SK-N-SH (cell line): ENCODE data around the gene STEAP3. TPM values are rescaled to one million over a fixed set of nuclear protein-coding genes. Genes with fewer than 3 reads are reported as not detected.

Experiments used
- CTCF ChIA-PET: fragments of 300-600, 350-600 bp; formaldehyde crosslinking; extraction: SDS; loops from one replicate; lab custom pipeline; 2021; lab: Yijun Ruan, JAX
- POLR2A ChIA-PET: fragments of 350-600 bp; sonication (Branson Sonifier 250); formaldehyde crosslinking; extraction: SDS; loops from one replicate; lab custom pipeline; 2020; ENCODE audit warnings: antibody characterized with exemption, inconsistent platforms; lab: Yijun Ruan, JAX
- DNase-seq: peaks from one replicate; pipeline ENCODE4 v3.0.0; 2012
- H2AFZ ChIP-seq: fragments of 200-600 bp; sonication (generic); 2 replicates; pipeline ENCODE4 v1.8.1; 2016; ENCODE audit warnings: antibody characterized with exemption, mild to moderate bottlenecking, low read depth
- H3F3A ChIP-seq: fragments of 200-600 bp; sonication (generic); replicated peaks from 2 replicates; pipeline ENCODE3; 2016; ENCODE audit warnings: antibody characterized with exemption, mild to moderate bottlenecking; ENCODE audit not compliant: insufficient read depth
- H3K27ac ChIP-seq, 2 experiments: fragments of 200-500 bp in 1 of 2; fragments of 200-600 bp in 1 of 2; sonication (Bioruptor generic) in 1 of 2; sonication (generic), shearing (Covaris generic) in 1 of 2; 2 replicates each; pipeline versions ENCODE4 v1.5.1 to v1.6.1; 2014 to 2016; ENCODE audit warnings: low read depth in 2 of 2, inconsistent platforms in 1 of 2, low read length in 1 of 2, mild to moderate bottlenecking in 1 of 2, mixed read lengths in 1 of 2
- H3K27me3 ChIP-seq: fragments of 200-600 bp; sonication (generic), shearing (Covaris generic); 2 replicates; pipeline ENCODE4 v1.6.1; 2016; ENCODE audit warnings: mixed run types; ENCODE audit not compliant: insufficient read depth
- H3K36me3 ChIP-seq, 2 experiments: fragments of 200-500 bp in 1 of 2; fragments of 200-600 bp in 1 of 2; sonication (Bioruptor generic) in 1 of 2; sonication (generic) in 1 of 2; replicated peaks in 1 of 2; 2 replicates each; pipeline versions ENCODE3 to v1.5.1; 2014 to 2016; ENCODE audit warnings: low read length in 1 of 2, mild to moderate bottlenecking in 1 of 2; ENCODE audit not compliant: insufficient read depth in 2 of 2, control insufficient read depth in 1 of 2
- H3K4me1 ChIP-seq, 2 experiments: fragments of 200-500 bp in 1 of 2; fragments of 200-600 bp in 1 of 2; sonication (Bioruptor generic) in 1 of 2; sonication (generic), shearing (Covaris generic) in 1 of 2; 2 replicates each; pipeline versions ENCODE4 v1.5.1 to v1.6.1; 2014 to 2016; ENCODE audit warnings: low read depth in 1 of 2, low read length in 1 of 2, mixed run types in 1 of 2; ENCODE audit not compliant: insufficient read depth in 2 of 2, control insufficient read depth in 1 of 2
- H3K4me2 ChIP-seq: fragments of 200-600 bp; sonication (generic), shearing (Covaris generic); 2 replicates; pipeline ENCODE4 v1.6.1; 2017; ENCODE audit warnings: mixed run types
- H3K4me3 ChIP-seq, 2 experiments: fragments of 200-500 bp in 1 of 2; fragments of 200-600 bp in 1 of 2; sonication (Bioruptor generic) in 1 of 2; sonication (generic), shearing (Covaris generic) in 1 of 2; 2 replicates each; pipeline versions ENCODE4 v1.5.1 to v1.8.1; 2014 to 2016; ENCODE audit warnings: low read depth in 2 of 2, inconsistent platforms in 1 of 2, low read length in 1 of 2, mild to moderate bottlenecking in 1 of 2, mixed read lengths in 1 of 2, moderate library complexity in 1 of 2
- H3K79me2 ChIP-seq: fragments of 200-600 bp; sonication (generic); 2 replicates; pipeline ENCODE4 v1.8.1; 2017; ENCODE audit warnings: mild to moderate bottlenecking; ENCODE audit not compliant: insufficient read depth
- H3K9ac ChIP-seq: fragments of 200-600 bp; sonication (generic); 2 replicates; pipeline ENCODE4 v1.6.1; 2017; ENCODE audit warnings: mixed run types
- H3K9me2 ChIP-seq: fragments of 200-600 bp; sonication (generic); 2 replicates; pipeline ENCODE4 v1.6.1; 2017; ENCODE audit warnings: mixed run types
- H3K9me3 ChIP-seq: fragments of 200-600 bp; sonication (generic); 2 replicates; pipeline ENCODE4 v1.6.1; 2017; ENCODE audit warnings: mixed run types, mild to moderate bottlenecking, moderate library complexity
- H4K20me1 ChIP-seq: fragments of 200-600 bp; sonication (generic); 2 replicates; pipeline ENCODE4 v1.6.1; 2017; ENCODE audit warnings: mild to moderate bottlenecking, mixed run types; ENCODE audit not compliant: insufficient read depth
- FOSL2 ChIP-seq: IDR thresholded peaks from 2 replicates; pipeline ENCODE4 v1.4.0; 2012; ENCODE audit warnings: low read depth, mild to moderate bottlenecking, moderate library complexity, borderline replicate concordance
- GABPA ChIP-seq: IDR thresholded peaks from 2 replicates; pipeline ENCODE4 v1.4.0; 2012; ENCODE audit warnings: low read depth, mild to moderate bottlenecking
- JUND ChIP-seq: IDR thresholded peaks from 2 replicates; pipeline ENCODE4 v1.4.0; 2012
- WGBS: methylation state at CpG from one replicate; pipeline ENCODE4 v1.1.6; 2017; ENCODE audit warnings: low lambda C conversion rate; 5-methylcytosine and 5-hydroxymethylcytosine counted together
- polyA plus RNA-seq, 3 experiments: library from polyadenylated mRNA; depleted of rRNA; stranded (reverse); fragments of >200 nt; gene quantifications; 2 replicates each; pipeline ENCODE4 v1.2.3, GENCODE V29; 2012
- TF ChIP-seq, protein P1 (sequence below): IDR thresholded peaks from 2 replicates; pipeline ENCODE4 v1.6.1; 2012; ENCODE audit warnings: mild to moderate bottlenecking, low read depth, low read length, moderate library complexity
- TF ChIP-seq, protein P2 (sequence below): IDR thresholded peaks from 2 replicates; pipeline ENCODE4 v1.4.0; 2012; ENCODE audit warnings: low read depth, borderline replicate concordance
- TF ChIP-seq, protein P3 (sequence below): IDR thresholded peaks from 2 replicates; pipeline ENCODE4; 2012

STEAP3 gene
- polyA plus RNA-seq, 1 of the 3 experiments (the other 2 are of a cell fraction) = 30.6 TPM

DNA sequence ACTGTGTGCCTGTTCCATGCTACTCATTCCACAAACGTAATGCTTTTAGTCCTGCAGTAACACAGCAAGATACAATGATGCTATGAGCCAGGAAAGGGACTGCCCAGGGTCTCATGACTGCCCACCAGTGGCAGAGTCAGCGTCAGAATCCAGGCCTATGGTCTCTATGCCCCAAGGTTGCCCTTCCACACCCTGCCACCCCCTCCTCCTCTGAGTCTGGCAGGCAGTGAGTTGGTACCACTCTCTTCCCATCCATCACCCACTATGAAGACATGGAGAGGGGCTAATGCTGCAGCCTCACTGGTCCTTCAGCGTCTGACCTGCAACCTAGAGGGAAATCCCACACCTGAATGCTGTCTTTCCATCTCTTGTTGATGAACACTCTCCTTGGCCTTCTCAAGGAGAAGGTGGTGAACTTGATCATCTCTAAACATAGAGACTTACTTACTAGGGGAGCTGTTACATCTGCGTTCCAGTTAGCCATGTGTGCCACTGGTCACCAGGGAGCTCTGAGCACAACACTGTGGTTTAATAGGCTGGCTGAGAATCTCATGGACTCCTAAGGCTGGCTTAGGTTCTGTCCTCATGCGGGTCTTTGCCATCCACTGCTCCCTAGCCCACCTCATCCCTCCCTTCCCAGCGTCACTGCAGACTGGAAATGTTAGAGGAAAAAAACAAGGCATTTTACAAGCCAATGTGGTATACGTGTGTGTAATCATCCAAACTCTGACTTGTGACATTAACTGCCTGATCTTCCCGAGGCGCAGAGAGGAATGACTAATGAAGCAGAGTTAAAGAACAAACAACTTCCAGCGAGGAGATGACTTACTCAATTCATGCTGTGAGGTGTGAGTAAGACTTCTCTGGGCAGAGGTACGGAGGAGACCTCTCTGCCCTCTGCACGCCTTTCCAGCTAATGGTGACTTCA is 28.8 kb downstream of the STEAP3 start (continued):
- TF ChIP-seq, protein P1, sequence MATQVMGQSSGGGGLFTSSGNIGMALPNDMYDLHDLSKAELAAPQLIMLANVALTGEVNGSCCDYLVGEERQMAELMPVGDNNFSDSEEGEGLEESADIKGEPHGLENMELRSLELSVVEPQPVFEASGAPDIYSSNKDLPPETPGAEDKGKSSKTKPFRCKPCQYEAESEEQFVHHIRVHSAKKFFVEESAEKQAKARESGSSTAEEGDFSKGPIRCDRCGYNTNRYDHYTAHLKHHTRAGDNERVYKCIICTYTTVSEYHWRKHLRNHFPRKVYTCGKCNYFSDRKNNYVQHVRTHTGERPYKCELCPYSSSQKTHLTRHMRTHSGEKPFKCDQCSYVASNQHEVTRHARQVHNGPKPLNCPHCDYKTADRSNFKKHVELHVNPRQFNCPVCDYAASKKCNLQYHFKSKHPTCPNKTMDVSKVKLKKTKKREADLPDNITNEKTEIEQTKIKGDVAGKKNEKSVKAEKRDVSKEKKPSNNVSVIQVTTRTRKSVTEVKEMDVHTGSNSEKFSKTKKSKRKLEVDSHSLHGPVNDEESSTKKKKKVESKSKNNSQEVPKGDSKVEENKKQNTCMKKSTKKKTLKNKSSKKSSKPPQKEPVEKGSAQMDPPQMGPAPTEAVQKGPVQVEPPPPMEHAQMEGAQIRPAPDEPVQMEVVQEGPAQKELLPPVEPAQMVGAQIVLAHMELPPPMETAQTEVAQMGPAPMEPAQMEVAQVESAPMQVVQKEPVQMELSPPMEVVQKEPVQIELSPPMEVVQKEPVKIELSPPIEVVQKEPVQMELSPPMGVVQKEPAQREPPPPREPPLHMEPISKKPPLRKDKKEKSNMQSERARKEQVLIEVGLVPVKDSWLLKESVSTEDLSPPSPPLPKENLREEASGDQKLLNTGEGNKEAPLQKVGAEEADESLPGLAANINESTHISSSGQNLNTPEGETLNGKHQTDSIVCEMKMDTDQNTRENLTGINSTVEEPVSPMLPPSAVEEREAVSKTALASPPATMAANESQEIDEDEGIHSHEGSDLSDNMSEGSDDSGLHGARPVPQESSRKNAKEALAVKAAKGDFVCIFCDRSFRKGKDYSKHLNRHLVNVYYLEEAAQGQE = no peak

DNA sequence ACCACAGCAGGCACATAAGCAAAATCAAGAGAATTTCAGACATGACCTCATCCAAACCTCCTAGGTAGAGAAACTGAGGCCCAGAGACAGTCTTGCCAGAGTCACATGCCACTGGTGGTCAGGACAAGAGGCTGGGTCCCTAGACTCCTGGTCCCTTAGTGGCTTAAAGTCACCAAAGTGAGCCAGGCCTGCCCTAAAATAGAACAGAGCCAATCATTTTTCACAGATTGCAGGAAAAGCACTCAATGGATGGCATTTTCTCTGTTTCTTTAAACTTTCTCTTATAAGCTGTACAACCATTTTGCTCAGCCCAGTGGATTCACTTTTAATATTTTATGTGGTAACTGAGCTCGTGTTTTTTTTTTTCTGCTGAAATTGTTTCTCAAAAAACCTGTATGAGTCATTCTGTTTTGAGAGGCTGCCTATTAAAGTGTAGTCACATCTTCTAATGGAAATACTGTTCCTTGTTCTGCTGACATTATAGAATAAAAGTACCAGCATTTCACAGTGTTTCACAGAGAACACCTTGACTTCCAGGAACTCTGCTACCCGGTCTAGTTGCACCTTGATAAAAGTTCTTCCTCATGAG is 29.6 kb downstream of the STEAP3 start:
- POLR2A ChIA-PET = no interaction called here
- WGBS = 53% methylated on average over 2 of the region's 2 CpGs
- Histone ChIP-seq H3K9me3 (no peaks in the 10 kb centered on the region), H3K4me1 (peaks cover 19 to 36% of the 10 kb centered on the region in 2 experiments), H3K27me3 (no peaks in the 10 kb centered on the region), H3K79me2 (no peaks in the 10 kb centered on the region), H3K36me3 (peaks cover 0 to 2% of the 10 kb centered on the region in 2 experiments), H3K9ac (peak overlapping the region; percentile 38; the same call in 1 of the 2 replicates), H4K20me1 (no peaks in the 10 kb centered on the region), H3F3A (peaks cover 38% of the 10 kb centered on the region), H3K4me3 (peak overlapping the region in 1 of 2 experiments; percentile 6; a peak in 2 of 4 replicates), H3K4me2 (peak overlapping the region; percentile 54), H2AFZ (0 out of 2 replicates have a peak overlapping the region, but pooled peaks have one; percentile 31), H3K27ac (peak overlapping the region; percentile 47 to 84; a peak in 3 of 4 replicates), H3K9me2 (no peaks in the 10 kb centered on the region)
- DNase-seq = no peak
- TF ChIP-seq GABPA = 0 out of 2 replicates have a peak, but pooled peaks have one; percentile 1
- TF ChIP-seq, protein P2, sequence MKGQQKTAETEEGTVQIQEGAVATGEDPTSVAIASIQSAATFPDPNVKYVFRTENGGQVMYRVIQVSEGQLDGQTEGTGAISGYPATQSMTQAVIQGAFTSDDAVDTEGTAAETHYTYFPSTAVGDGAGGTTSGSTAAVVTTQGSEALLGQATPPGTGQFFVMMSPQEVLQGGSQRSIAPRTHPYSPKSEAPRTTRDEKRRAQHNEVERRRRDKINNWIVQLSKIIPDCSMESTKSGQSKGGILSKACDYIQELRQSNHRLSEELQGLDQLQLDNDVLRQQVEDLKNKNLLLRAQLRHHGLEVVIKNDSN = no peak
- peak; percentile 59 for TF ChIP-seq FOSL2
- peak; percentile 35; the same call in 1 of the 2 replicates for TF ChIP-seq JUND
- TF ChIP-seq, protein P3, sequence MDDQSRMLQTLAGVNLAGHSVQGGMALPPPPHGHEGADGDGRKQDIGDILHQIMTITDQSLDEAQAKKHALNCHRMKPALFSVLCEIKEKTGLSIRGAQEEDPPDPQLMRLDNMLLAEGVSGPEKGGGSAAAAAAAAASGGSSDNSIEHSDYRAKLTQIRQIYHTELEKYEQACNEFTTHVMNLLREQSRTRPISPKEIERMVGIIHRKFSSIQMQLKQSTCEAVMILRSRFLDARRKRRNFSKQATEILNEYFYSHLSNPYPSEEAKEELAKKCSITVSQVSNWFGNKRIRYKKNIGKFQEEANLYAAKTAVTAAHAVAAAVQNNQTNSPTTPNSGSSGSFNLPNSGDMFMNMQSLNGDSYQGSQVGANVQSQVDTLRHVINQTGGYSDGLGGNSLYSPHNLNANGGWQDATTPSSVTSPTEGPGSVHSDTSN = no peak
- CTCF ChIA-PET = interaction anchor here (1.0 to 2.0 kb wide), 4 partner anchors 11 to 371 kb away, joined by 3 to 4 read pairs (median 3); no protein-coding TSS in a partner anchor
